Heart left ventricle (tissue), 16 donors: Measurements from ENCODE around the gene TACC2. TPM values are rescaled to one million over a fixed set of nuclear protein-coding genes. Genes with fewer than 3 reads are reported as not detected.

ENCODE experiments used
- ATAC-seq, 4 donors: fragments of 200-7000 bp; cut with Tn5 transposase; one replicate each; pipeline ENCODE4 v1.9.1; 2020 to 2022; ENCODE audit warnings: moderate library complexity in 4 of 4, mild to moderate bottlenecking in 3 of 4, moderate number of reproducible peaks in 1 of 4
- DNase-seq, 5 donors: peaks; one replicate each; pipeline ENCODE4 v3.0.0-alpha.2; 2020
- H3K27ac ChIP-seq, 12 donors: fragments of 200-600 bp; sonication (generic) in 4 of 12; one replicate each; pipeline versions ENCODE4 v1.5.0 to v1.8.0; 2016 to 2022; ENCODE audit warnings: mild to moderate bottlenecking in 2 of 12
- H3K27me3 ChIP-seq, 9 donors: fragments of 200-600 bp; sonication (generic) in 2 of 9; one replicate each; pipeline versions ENCODE4 v1.5.1 to v1.8.0; 2016 to 2022; ENCODE audit warnings: mild to moderate bottlenecking in 3 of 9
- H3K36me3 ChIP-seq, 9 donors: fragments of 200-600 bp; sonication (generic) in 2 of 9; one replicate each; pipeline versions ENCODE4 v1.5.0 to v1.8.0; 2018 to 2022; ENCODE audit warnings: mild to moderate bottlenecking in 2 of 9
- H3K4me1 ChIP-seq, 12 donors: fragments of 200-600 bp; sonication (generic) in 4 of 12; one replicate each; pipeline versions ENCODE4 v1.5.0 to v1.8.0; 2016 to 2022; ENCODE audit warnings: mild to moderate bottlenecking in 3 of 12
- H3K4me3 ChIP-seq, 12 donors: fragments of 200-600 bp; sonication (generic) in 4 of 12; one replicate each; pipeline versions ENCODE4 v1.5.0 to v1.8.0; 2017 to 2022; ENCODE audit warnings: mild to moderate bottlenecking in 9 of 12, moderate library complexity in 4 of 12
- H3K9me3 ChIP-seq, 12 donors: fragments of 200-600 bp; sonication (generic) in 4 of 12; one replicate each; pipeline versions ENCODE4 v1.5.0 to v1.8.0; 2016 to 2022; ENCODE audit warnings: mild to moderate bottlenecking in 1 of 12
- CTCF ChIP-seq, 12 donors: fragments of 200-600 bp; sonication (generic) in 4 of 12; IDR thresholded peaks; one replicate each; pipeline versions ENCODE4 v1.5.0 to v1.8.0; 2018 to 2022; ENCODE audit warnings: antibody characterized with exemption in 12 of 12, mild to moderate bottlenecking in 5 of 12
- POLR2A ChIP-seq, 2 donors: fragments of 450-650 bp; IDR thresholded peaks; one replicate each; pipeline ENCODE4 v1.6.1; 2017; ENCODE audit warnings: antibody characterized with exemption in 2 of 2, mild to moderate bottlenecking in 2 of 2, moderate library complexity in 2 of 2
- WGBS, 4 donors: extraction: QIAGEN DNeasy Blood & Tissue Kit in 2 of 4; methylation state at CpG; one replicate each; pipeline versions ENCODE4 v1.1.5 to v1.1.7; 2013 to 2018; 5-methylcytosine and 5-hydroxymethylcytosine counted together
- intact Hi-C, 10 donors: fragments of 100-400 bp; cut with DNase I; formaldehyde crosslinking; loops; one replicate each; pipeline versions ENCODE4 v1.11.1 to v1.14.2; 2022
- polyA plus RNA-seq, 2 donors: library from polyadenylated mRNA; stranded (reverse); fragments of 200-250 nt; gene quantifications; one replicate each; pipeline ENCODE4 v1.2.3, GENCODE V29; 2013
- total RNA-seq, 9 donors: library from RNA; depleted of rRNA in 2 of 9; stranded (reverse); fragments of >200 nt in 2 of 9; fragmentation: NEBNext Ultra II Directional in 3 of 9; extraction: Animal tissue kit (Norgen Biotek cat#: 25700) in 3 of 9; gene quantifications; one replicate each; pipeline versions ENCODE4 v1.1.0 to v1.2.4, GENCODE V29; 2016 to 2023
- donor health status: ischemic (EF 13 %, LVEDD 7.1; RV severe dilation, severe dysfunction).
- donor health status: healthy with polysubstance abuse.
- donor health status: DM: no; HTN: yes; CAD: no.
- donor health status: DM: no; HTN: no; CAD: no.
- donor health status: ischemic (EF 25% LVEDD 6.9; RV normal size, moderate dysfunction).
- donor health status: ischemic (EF 25% LVEDD 5.7; RV mildly dilated, moderate dysfunction).
- donor health status: healthy.
- donor health status: DM: yes; HTN: yes; CAD: no.
- donor health status: ischemic (EF 35%, LVEDD 5.7; RV mildly dilated, moderate dysfunction).
- donor health status: nonischemic (EF 11% LVEDD 7.7; RV severe dilation, severe dysfunction).
- donor health status: DM: yes; HTN: yes; CAD: no.
- donor health status: PGD.
- donor health status: ischemic (EF 29% LVEDD 5.4; RV normal size, mild dysfunction).
- donor health status: nonischemic (EF 23%, LVEDD 6.1; RV moderate dilation, normal function).

The TACC2 gene
- total and polyA plus RNA-seq, 11 donors, result 96.7 to 456 (median 294) TPM

- ATAC-seq (peak; percentile 71 to 74 (median 74)), DNase-seq (no peak)
- 37 to 61% (median 47%) methylated on average over 6 of the region's 6 CpGs for WGBS, 4 donors
- Histone ChIP-seq H3K36me3 (peaks cover 0 to 55% (median 7%) of the 10 kb centered on the region in 9 donors), H3K4me1 (peaks cover 0 to 35% (median 9%) of the 10 kb centered on the region in 12 donors), H3K9me3 (peaks cover 0 to 28% (median 12%) of the 10 kb centered on the region in 12 donors), H3K27me3 (no peaks in the 10 kb centered on the region), H3K4me3 (no peak overlapping the region), H3K27ac (peak overlapping the region in 9 of 12 donors; percentile 15 to 74 (median 60))
- no peak for TF ChIP-seq POLR2A (IDR thresholded peaks at IDR 0.05)
- intact Hi-C loops, result loop anchor here in 6 of 10 donors (5.0 to 10.0 kb wide), 2 partner anchors 121 to 124 kb away; no protein-coding TSS in a partner anchor
These were observed 276.9 kb downstream of the TACC2 start for GRCh38 chr10:122265896-122266295.

GRCh38 chr10:122267849-122268737 lies 279.1 kb downstream of the TACC2 start:
- DNase-seq (peak in 4 of 5 donors; percentile 38 to 74 (median 53)), ATAC-seq (peak; percentile 41 to 72 (median 68))
- Histone ChIP-seq H3K27me3 (no peaks in the 10 kb centered on the region), H3K27ac (no peak overlapping the region), H3K9me3 (peaks cover 0 to 8% (median under 1%) of the 10 kb centered on the region in 12 donors), H3K36me3 (peaks cover 0 to 50% (median 7%) of the 10 kb centered on the region in 9 donors), H3K4me1 (peaks cover 0 to 35% (median 9%) of the 10 kb centered on the region in 12 donors), H3K4me3 (no peak overlapping the region)
- intact Hi-C loops, result loop anchor here in 6 of 10 donors (5.0 to 10.0 kb wide), 2 partner anchors 123 to 126 kb away; no protein-coding TSS in a partner anchor
- 52 to 60% (median 57%) methylated on average over 12 to 14 of the region's 14 CpGs for WGBS, 4 donors
- TF ChIP-seq POLR2A (IDR thresholded peaks at IDR 0.05) (no peak), CTCF (IDR thresholded peaks at IDR 0.05) (peak; percentile 73 to 97 (median 91))

DNA sequence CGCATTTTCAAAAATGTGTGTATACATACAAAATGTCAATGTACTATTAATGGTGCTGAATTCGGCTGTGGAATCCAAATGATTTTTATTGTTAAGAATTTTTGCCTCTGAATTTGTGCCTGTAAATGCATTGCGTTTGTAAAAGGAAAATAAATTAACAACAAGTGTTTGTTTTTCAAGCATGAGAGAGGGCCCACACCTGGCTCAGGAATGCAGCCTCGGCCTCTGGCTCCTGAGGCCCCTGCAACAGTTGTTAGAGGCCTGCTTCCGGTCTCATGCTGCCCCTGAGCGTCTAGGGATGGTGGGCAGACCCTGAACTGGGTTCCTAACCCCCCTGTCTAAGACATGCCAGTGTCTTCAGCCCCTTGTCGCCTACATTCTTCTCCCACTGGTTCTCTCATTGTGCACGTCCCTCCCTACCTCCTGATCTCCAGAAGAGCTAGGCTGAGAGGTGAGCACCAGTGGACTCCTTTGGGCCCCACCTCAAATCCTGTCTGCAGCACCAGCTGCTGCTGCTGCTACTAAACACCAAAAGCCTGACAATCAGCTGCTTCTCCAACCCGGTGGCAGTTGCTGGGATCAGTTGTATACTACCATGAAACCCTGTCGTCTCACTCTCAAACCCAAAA lies 280.2 kb downstream of the TACC2 start:
- H3K4me3 ChIP-seq, result no peak overlapping the region
- H3K4me1 ChIP-seq, result peaks cover 0 to 29% (median 5%) of the 10 kb centered on the region in 12 donors
- TF ChIP-seq CTCF (IDR thresholded peaks at IDR 0.05), result no peak
- no peak for TF ChIP-seq POLR2A (IDR thresholded peaks at IDR 0.05)
- H3K27me3 ChIP-seq, result no peaks in the 10 kb centered on the region
- intact Hi-C loops, result loop anchor here in 6 of 10 donors (5.0 to 10.0 kb wide), 2 partner anchors 124 to 127 kb away; no protein-coding TSS in a partner anchor
- DNase-seq (no peak), ATAC-seq (no peak)
- H3K9me3 ChIP-seq, result no peaks in the 10 kb centered on the region
- no peak overlapping the region for H3K27ac ChIP-seq
- 83 to 90% (median 87%) methylated on average over 10 of the region's 10 CpGs for WGBS, 4 donors
- peaks cover 0 to 41% (median 7%) of the 10 kb centered on the region in 9 donors for H3K36me3 ChIP-seq

- H3K9me3 ChIP-seq, result no peaks in the 10 kb centered on the region
- no peaks in the 10 kb centered on the region for H3K27me3 ChIP-seq
- H3K4me1 ChIP-seq, result peaks cover 0 to 13% (median 0%) of the 10 kb centered on the region in 12 donors
- no peak within 1 kb of the TSS for H3K27ac ChIP-seq
- TF ChIP-seq CTCF (IDR thresholded peaks at IDR 0.05), result no peak
- no peak for TF ChIP-seq POLR2A (IDR thresholded peaks at IDR 0.05)
- H3K36me3 ChIP-seq, result peaks cover 0 to 41% (median 7%) of the 10 kb centered on the region in 9 donors
- no peak within 1 kb of the TSS for H3K4me3 ChIP-seq
- DNase-seq, result no peak
- intact Hi-C loops, result loop anchor here in 1 of 10 donors (10.0 kb wide), 1 partner anchor 434 kb away; no protein-coding TSS in a partner anchor
- WGBS, 4 donors, result 61 to 73% (median 66%) methylated on average over 4 to 5 of the region's 5 CpGs
- no peak for ATAC-seq
These were observed 282.1 kb downstream of the TACC2 start, which contains the start of gene BTBD16 for GRCh38 chr10:122271076-122271475. BTBD16 (plus strand) TSS chr10:122271296; CDS start chr10:122275082, 3,786 bp downstream.
